Activated CD8-positive, alpha-beta T cell treated with anti-CD3 and anti-CD28 coated beads for 36 hours (primary cell): ENCODE measurements around the gene PEX11A. TPM values are rescaled to one million over a fixed set of nuclear protein-coding genes. Genes with fewer than 3 reads are reported as not detected.
A peak's percentile ranks its signal among the peaks of the same experiment; 100 is the strongest.

Experiments used
- ATAC-seq: fragments of 200-7000 bp; cut with Tn5 transposase; one replicate; pipeline ENCODE4 v1.10.0; 2021; ENCODE audit warnings: mild to moderate bottlenecking, moderate library complexity
- CTCF ChIA-PET: fragments of 350-600 bp; sonication (Branson Sonifier 250); formaldehyde crosslinking; loops from one replicate; lab custom pipeline; 2021; ENCODE audit warnings: antibody characterized with exemption; lab: Charles Lee
- POLR2A ChIA-PET: fragments of 350-600 bp; sonication (Branson Sonifier 250); formaldehyde crosslinking; loops from one replicate; lab custom pipeline; 2021; ENCODE audit warnings: antibody characterized with exemption; lab: Charles Lee
- DNase-seq: peaks from one replicate; pipeline ENCODE4 v3.0.0-alpha.2; 2020
- H3K27ac Mint-ChIP-seq: one replicate; pipeline ENCODE4 v1.8.0; 2021; ENCODE audit warnings: mild to moderate bottlenecking, mixed read lengths
- H3K27me3 Mint-ChIP-seq: one replicate; pipeline ENCODE4 v1.8.0; 2021; ENCODE audit warnings: mixed read lengths
- H3K36me3 Mint-ChIP-seq: one replicate; pipeline ENCODE4 v1.8.0; 2021; ENCODE audit warnings: low read depth, mixed read lengths
- H3K4me1 Mint-ChIP-seq: one replicate; pipeline ENCODE4 v1.8.0; 2021; ENCODE audit warnings: low read depth, mixed read lengths
- H3K4me3 Mint-ChIP-seq: one replicate; pipeline ENCODE4 v1.8.0; 2021; ENCODE audit warnings: mild to moderate bottlenecking, moderate library complexity, mixed read lengths
- H3K9me3 Mint-ChIP-seq: one replicate; pipeline ENCODE4 v1.8.0; 2021; ENCODE audit warnings: mixed read lengths
- intact Hi-C: fragments of 100-400 bp; cut with micrococcal nuclease; formaldehyde crosslinking; loops from one replicate; pipeline ENCODE4 v1.10.0; 2022
- total RNA-seq, 2 experiments: library from RNA; stranded (reverse); gene quantifications; one replicate each; pipeline ENCODE4 v1.2.3, GENCODE V29; 2021
- TF ChIP-seq, protein P1 (sequence below): fragments of 200-600 bp; IDR thresholded peaks from one replicate; pipeline ENCODE4 v1.8.0; 2022; ENCODE audit warnings: antibody characterized with exemption, mild to moderate bottlenecking

PEX11A gene
- total RNA-seq, 2 experiments from 2014 or later, result 3.3 to 4.0 TPM

DNA sequence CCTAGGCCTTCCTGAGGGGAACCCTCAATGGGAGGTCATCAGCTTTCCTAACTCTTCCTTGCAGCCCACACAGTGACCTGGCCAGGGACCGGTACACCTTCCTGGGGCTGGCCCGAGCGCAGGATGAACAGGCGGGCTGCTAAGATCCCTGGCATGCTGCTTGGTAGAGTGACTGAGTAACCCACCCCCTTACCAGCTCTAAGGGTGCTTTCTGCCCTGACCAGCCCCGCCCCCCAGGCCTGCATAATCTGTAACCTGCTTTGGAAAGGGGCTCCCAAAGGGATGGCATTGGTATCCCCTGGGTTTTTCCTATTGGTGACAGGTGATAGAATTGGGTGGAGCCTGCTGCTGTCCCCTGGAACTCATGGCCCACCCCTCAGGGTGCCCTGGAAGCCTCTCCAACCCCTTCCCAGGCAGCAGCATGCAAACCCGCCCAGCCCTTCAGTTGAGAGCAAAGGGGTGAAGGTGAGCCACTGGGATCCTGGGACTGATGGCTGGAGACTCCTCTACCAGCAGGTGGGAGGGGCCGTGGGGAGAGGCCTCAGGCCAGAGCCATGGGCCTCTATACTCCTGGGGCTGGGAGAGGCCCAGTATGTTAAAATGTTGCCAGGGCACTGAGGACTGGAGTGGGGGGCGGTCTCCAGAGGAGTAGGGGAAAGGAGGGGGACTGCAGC is 24.2 kb downstream of the PEX11A start:
- Mint-ChIP-seq H3K27me3 (peaks cover 26% of the 10 kb centered on the region), H3K9me3 (no peaks in the 10 kb centered on the region), H3K27ac (no peak overlapping the region), H3K4me1 (peaks cover 1% of the 10 kb centered on the region), H3K4me3 (no peak overlapping the region), H3K36me3 (no peaks in the 10 kb centered on the region)
- intact Hi-C loops, result no loop called here
- ATAC-seq (no peak), DNase-seq (no peak)
- POLR2A ChIA-PET, result no interaction called here
- CTCF ChIA-PET, result interaction anchor here (0.8 kb wide), 1 partner anchor 9 kb away, joined by 3 read pairs; no protein-coding TSS in a partner anchor
- TF ChIP-seq, protein P1, sequence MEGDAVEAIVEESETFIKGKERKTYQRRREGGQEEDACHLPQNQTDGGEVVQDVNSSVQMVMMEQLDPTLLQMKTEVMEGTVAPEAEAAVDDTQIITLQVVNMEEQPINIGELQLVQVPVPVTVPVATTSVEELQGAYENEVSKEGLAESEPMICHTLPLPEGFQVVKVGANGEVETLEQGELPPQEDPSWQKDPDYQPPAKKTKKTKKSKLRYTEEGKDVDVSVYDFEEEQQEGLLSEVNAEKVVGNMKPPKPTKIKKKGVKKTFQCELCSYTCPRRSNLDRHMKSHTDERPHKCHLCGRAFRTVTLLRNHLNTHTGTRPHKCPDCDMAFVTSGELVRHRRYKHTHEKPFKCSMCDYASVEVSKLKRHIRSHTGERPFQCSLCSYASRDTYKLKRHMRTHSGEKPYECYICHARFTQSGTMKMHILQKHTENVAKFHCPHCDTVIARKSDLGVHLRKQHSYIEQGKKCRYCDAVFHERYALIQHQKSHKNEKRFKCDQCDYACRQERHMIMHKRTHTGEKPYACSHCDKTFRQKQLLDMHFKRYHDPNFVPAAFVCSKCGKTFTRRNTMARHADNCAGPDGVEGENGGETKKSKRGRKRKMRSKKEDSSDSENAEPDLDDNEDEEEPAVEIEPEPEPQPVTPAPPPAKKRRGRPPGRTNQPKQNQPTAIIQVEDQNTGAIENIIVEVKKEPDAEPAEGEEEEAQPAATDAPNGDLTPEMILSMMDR, result no peak

DNA sequence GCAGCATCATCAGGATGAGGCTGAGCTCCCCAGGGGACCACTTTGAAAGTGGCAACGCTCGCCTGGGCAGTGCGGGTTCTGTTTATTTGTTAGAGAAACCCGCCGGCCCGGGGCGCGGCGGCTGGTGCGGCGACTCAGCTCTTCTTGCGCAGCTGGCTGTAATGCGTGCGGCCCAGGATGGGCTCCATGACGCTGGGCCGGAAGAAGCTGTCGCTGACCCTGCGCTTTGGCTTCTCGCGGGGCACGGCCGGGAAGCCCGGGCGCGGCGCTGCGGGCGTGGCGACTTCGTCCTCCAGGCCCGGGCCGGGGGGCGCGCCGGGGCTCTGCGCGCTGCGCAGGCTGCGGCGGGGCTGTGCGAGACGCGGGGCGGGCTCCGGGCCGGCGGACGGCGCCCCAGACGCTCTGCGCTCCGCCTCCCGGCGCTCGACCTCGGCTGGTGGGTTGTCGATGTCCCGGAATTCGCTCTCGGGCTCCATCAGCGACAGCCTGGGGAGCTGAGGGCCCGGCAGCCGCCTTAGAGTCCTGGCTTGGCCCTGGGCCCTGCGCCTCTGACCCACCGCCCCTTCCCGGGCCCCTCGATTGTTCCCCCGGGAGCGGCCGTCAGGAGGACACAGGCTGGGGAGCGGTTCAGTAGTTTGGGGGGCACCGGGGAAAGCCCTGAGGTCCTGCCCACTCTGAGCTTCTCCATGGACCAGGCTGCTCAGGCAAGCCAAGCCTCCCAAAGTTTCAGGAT is 24.9 kb downstream of the PEX11A start:
- intact Hi-C loops, result no loop called here
- Mint-ChIP-seq H3K27me3 (peaks cover 32% of the 10 kb centered on the region), H3K9me3 (no peaks in the 10 kb centered on the region), H3K4me1 (peaks cover 1% of the 10 kb centered on the region), H3K36me3 (no peaks in the 10 kb centered on the region), H3K4me3 (no peak overlapping the region), H3K27ac (no peak overlapping the region)
- ChIA-PET CTCF (interaction anchor here (0.8 kb wide), 1 partner anchor 10 kb away, joined by 3 read pairs; no protein-coding TSS in a partner anchor), POLR2A (interaction anchor here (1.7 kb wide), 1 partner anchor 90 kb away, joined by 4 read pairs; the partner anchor contains the start of gene TICRR)
- TF ChIP-seq, protein P1, result no peak
- ATAC-seq (peak; percentile 72), DNase-seq (peak; percentile 42)

DNA sequence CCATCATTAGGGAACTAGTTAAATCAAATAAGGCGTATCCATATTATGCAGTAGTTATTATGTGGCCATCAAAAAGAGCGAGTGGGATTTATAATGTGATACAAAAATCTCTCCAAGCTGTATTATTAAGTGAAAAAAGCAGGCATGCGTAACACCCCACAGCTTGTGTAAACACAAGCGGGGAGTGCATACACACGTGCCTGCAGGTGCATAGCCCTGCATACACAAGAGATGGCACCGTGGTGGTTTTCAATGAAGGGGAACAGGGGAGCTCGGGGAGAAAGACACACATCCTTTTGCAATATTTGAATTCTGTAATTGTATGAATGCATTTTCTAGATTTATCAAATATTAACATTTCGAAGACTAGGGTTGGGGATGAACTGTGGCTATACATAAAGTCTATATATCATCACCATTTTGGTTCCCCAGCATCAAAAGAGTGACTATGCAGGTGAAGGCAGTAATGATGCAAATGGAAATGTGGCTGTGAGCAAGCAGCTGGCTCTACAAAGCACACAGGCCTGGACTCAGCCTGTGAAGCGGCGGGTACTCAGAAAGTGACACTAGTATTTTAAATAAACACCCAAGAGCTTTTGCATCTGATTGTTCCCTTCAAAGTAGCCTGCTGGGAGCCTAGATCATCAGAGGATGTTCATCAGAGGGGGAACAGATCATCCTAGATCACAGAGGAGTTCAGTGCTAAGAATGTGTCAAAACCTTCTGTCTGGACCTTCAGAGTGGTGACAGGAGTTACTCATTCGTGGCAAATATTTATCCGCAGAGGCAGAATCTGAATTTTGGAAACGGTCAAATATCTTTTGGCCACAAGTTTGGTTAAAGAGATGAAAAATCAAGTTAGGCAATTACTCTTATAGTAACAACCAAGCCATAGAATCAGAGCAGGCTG is 25.9 kb downstream of the PEX11A start:
- ATAC-seq (no peak), DNase-seq (no peak)
- TF ChIP-seq, protein P1, result no peak
- H3K27me3 Mint-ChIP-seq, result peaks cover 36% of the 10 kb centered on the region
- POLR2A ChIA-PET, result interaction anchor here (1.1 to 1.7 kb wide), 2 partner anchors 24 to 89 kb away, joined by 3 to 4 read pairs; partner anchors contain the start of gene TICRR
- no peak overlapping the region for H3K27ac Mint-ChIP-seq
- no peaks in the 10 kb centered on the region for H3K9me3 Mint-ChIP-seq
- CTCF ChIA-PET, result no interaction called here
- intact Hi-C loops, result no loop called here
- no peaks in the 10 kb centered on the region for H3K36me3 Mint-ChIP-seq
- H3K4me1 Mint-ChIP-seq, result peaks cover 1% of the 10 kb centered on the region
- H3K4me3 Mint-ChIP-seq, result peak overlapping the region; percentile 37

DNA sequence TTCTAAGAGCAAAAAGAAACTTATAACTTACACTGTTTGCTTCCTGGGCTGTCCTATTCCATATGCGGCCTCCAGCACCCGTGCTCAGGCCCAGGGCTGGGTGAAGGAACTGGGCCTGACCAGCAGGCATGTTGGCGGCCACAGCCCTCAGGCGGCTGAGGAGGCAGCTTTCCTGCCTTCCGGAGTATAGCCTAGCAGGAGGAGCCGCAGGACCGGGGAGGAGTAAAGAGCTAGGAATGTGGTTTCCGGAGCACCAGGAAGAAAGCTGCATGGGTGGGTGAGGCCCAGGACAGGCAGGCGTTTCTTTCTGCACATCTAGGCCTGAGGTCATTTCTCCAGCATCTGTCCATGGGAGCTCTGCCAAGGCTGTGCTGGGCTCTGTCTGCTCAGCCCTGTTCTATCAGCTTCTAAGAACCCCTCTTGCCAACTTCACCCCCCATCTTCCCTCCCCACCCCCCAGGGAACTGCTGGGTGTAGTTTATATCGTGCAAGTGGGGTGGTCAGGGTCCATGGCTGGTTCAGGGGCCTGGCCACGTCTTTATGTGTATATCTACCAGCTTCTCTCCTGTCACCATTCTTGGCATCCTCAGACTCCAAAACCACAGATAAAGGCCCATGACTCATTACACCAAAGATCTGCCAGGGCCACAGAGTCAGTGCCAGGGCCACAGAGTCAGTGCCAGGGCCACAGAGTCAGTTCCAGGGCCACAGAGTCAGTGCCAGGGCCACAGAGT is 27.5 kb downstream of the PEX11A start:
- ATAC-seq, result no peak
- H3K27me3 Mint-ChIP-seq, result peaks cover 41% of the 10 kb centered on the region
- intact Hi-C loops, result no loop called here
- no peak for DNase-seq
- H3K27ac Mint-ChIP-seq, result no peak overlapping the region
- no peak overlapping the region for H3K4me3 Mint-ChIP-seq
- H3K9me3 Mint-ChIP-seq, result no peaks in the 10 kb centered on the region
- no peaks in the 10 kb centered on the region for H3K36me3 Mint-ChIP-seq
- TF ChIP-seq, protein P1, result no peak
- H3K4me1 Mint-ChIP-seq, result peaks cover 4% of the 10 kb centered on the region
- ChIA-PET POLR2A (interaction anchor here (1.3 to 1.4 kb wide), 2 partner anchors 9 to 40 kb away, joined by 3 to 4 read pairs; no protein-coding TSS in a partner anchor), CTCF (interaction anchor here (0.9 to 1.5 kb wide), 2 partner anchors 15 to 97 kb away, joined by 3 to 5 read pairs; no protein-coding TSS in a partner anchor)
